ENCODE results near the gene JMJD1C. TPM values are rescaled to one million over a fixed set of nuclear protein-coding genes. Genes with fewer than 3 reads are reported as not detected.

Gene JMJD1C
- total and polyA plus RNA-seq, 2 donors (not counting 3 experiments of a cell fraction or from before 2014, with no cell fraction given), result 32.1 to 97.1 TPM

- no peaks in the 10 kb centered on the region for H3K36me3 ChIP-seq (ENCODE audit: control insufficient read depth in 2 of 2, extremely low read depth in 1 of 2, insufficient read depth in 2 of 2, low read length in 2 of 2)
- POLR2A ChIA-PET, result no interaction called here
- no peak overlapping the region for H2AFZ ChIP-seq (ENCODE audit: low read depth, low read length)
- H3K27ac ChIP-seq (ENCODE audit: insufficient read depth, low read depth, low read length), result no peak overlapping the region
- CTCF ChIA-PET, result interaction anchor here (1.8 kb wide), 1 partner anchor 17 kb away, joined by 6 read pairs; no protein-coding TSS in a partner anchor
- H3K9me1 ChIP-seq (replicated peaks; ENCODE audit: control insufficient read depth, extremely low read depth, insufficient read depth, low read length), result no peaks in the 10 kb centered on the region
- H3K79me2 ChIP-seq (ENCODE audit: control insufficient read depth, insufficient read depth, low read length), result peaks cover 49% of the 10 kb centered on the region
- DNase-seq (ENCODE audit: low read depth, low spot score) (no peak), FAIRE-seq (no peak)
- dilution Hi-C loops (cut with MboI; ENCODE audit: extremely low pct_ligation_motif_present, low sequenced_read_pairs) (no loop called here), intact Hi-C loops (cut with micrococcal nuclease) (no loop called here)
- no peak overlapping the region for H3K9ac ChIP-seq (replicated peaks; ENCODE audit: extremely low read depth, insufficient read depth, low read length)
- BruUV-seq (replicated peaks), result no TSS peak
- TF ChIP-seq, protein P1, sequence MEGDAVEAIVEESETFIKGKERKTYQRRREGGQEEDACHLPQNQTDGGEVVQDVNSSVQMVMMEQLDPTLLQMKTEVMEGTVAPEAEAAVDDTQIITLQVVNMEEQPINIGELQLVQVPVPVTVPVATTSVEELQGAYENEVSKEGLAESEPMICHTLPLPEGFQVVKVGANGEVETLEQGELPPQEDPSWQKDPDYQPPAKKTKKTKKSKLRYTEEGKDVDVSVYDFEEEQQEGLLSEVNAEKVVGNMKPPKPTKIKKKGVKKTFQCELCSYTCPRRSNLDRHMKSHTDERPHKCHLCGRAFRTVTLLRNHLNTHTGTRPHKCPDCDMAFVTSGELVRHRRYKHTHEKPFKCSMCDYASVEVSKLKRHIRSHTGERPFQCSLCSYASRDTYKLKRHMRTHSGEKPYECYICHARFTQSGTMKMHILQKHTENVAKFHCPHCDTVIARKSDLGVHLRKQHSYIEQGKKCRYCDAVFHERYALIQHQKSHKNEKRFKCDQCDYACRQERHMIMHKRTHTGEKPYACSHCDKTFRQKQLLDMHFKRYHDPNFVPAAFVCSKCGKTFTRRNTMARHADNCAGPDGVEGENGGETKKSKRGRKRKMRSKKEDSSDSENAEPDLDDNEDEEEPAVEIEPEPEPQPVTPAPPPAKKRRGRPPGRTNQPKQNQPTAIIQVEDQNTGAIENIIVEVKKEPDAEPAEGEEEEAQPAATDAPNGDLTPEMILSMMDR (IDR thresholded peaks at IDR 0.05; ENCODE audit: extremely low read depth in 1 of 2, insufficient read depth in 1 of 2, low read depth in 1 of 2, low read length in 2 of 2), result no peak
- TF ChIP-seq MYC (IDR thresholded peaks at IDR 0.05; ENCODE audit: low read depth, low read length) (no peak), EZH2 (IDR thresholded peaks at IDR 0.05; ENCODE audit: borderline replicate concordance, low read depth, low read length, severe bottlenecking) (no peak), GATA2 (IDR thresholded peaks at IDR 0.05; ENCODE audit: insufficient read depth, insufficient read length, low read depth, low read length) (no peak), POLR2AphosphoS5 (IDR thresholded peaks at IDR 0.05; ENCODE audit: insufficient read depth, low read depth, low read length) (no peak), POLR2A (IDR thresholded peaks at IDR 0.05; ENCODE audit: low read depth, low read length) (no peak), FOS (IDR thresholded peaks at IDR 0.05; ENCODE audit: borderline replicate concordance, insufficient read depth, low read length) (no peak), JUN (IDR thresholded peaks at IDR 0.05; ENCODE audit: borderline replicate concordance, insufficient read depth, insufficient read length, low read depth) (no peak)
- TF ChIP-seq, protein P2, sequence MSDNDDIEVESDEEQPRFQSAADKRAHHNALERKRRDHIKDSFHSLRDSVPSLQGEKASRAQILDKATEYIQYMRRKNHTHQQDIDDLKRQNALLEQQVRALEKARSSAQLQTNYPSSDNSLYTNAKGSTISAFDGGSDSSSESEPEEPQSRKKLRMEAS (IDR thresholded peaks at IDR 0.05; ENCODE audit: insufficient read depth, insufficient read length), result no peak
- H3K4me1 ChIP-seq (ENCODE audit: control insufficient read depth, extremely low read depth, insufficient read depth, low read length), result no peaks in the 10 kb centered on the region
- H3K9me3 ChIP-seq (replicated peaks; ENCODE audit: control insufficient read depth, insufficient read depth, low read length), result no peaks in the 10 kb centered on the region
- H3K4me2 ChIP-seq (ENCODE audit: insufficient read depth, low read length), result no peak overlapping the region
- no peaks in the 10 kb centered on the region for H3K27me3 ChIP-seq (ENCODE audit: control insufficient read depth in 2 of 2, insufficient read depth in 2 of 2, low read length in 2 of 2)
- no peak overlapping the region for H3K4me3 ChIP-seq (replicated peaks in 1 of 3; ENCODE audit: insufficient read depth in 1 of 3, low read depth in 1 of 3, low read length in 3 of 3)
- no peaks in the 10 kb centered on the region for H4K20me1 ChIP-seq (replicated peaks; ENCODE audit: control insufficient read depth, extremely low read depth, insufficient read depth, low read length)
Measured at GRCh38 chr10:63498665-63499064, 32.9 kb upstream of the JMJD1C start.

Data from endothelial cell of umbilical vein (primary cell).